Amygdala (tissue), 56 donors: ENCODE data around the gene WDFY4.

Source experiments
- DNase-seq, 56 donors: peaks; one replicate each; lab custom pipeline; 2025; lab: John Stamatoyannopoulos, UW

WDFY4 gene

DNA sequence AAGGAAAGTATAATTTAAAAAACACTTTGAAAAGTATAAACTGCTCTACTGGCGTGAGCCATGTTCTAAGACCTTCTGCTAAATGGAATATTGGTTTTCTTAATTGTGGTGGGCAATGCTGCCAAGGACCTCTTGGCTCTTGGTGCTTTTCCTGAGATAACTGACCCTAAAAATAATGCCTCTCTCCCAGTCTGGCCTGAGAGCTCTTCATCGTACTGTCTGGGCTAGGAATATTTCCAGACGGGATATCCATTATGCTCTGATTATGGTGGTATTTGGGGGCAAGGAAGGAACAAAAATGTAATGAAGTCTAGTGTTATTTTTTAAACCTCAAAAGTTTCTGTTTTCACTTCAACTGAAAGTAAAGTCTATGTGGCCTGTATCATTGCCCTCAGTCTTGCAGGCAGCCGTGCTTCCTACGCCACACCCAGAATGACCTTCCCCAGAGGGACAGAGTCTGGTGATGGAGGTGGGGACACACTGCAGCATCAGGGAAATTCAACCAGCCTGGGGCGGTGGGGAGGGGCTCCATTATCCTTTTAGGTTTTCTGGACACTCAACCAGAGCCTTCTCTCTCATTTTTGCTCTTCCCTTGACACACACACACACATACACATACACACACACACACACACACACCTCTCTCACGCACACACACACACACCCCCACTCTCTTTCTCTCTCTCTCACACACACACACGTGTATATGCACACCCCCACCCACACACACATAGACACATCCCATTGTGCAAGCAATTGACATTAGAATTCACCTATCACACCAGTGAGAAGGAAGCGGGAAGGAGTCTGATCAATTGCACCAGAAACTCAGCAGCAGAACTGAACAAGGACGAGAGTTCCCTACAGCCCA is 155.4 kb downstream of the WDFY4 start:
- no peak for DNase-seq

DNA sequence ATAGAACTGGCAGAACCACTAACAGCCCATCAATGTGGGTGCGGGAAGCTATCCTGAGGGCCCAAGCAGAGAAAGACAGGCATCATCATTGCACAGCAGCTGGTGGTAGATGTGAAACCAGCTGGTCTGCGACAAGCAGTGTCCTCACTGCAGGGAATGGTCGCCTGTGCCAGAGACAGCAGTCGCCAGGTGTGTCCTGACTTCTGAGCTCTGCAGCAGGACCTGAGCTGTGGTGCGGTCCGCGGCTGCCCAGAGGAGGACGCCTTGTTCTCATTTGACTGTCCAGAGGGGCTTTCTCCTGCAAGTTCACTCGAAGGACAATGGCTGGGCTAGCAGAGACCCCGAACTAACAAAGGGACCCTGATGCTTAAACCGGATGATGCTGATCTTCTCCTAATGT is 157.6 kb downstream of the WDFY4 start:
- no peak for DNase-seq

DNA sequence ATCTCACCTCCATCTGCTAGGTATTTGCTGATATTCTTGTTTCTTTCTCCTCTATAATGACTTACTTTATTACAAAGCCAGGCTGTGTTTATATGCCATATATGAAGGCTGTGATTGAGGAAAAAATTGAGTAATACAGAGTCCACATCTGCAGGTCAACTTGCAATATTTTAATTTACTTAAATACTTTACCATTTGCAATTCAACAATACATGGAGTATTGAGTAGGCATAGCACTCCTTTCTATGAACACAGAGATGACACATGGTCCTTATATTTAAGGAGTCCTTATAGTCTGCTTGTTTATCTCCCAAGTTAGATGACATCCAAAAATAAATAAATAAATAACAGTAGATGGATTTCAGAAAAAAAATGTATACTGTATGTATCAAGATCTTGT is 158.5 kb downstream of the WDFY4 start:
- no peak for DNase-seq

DNA sequence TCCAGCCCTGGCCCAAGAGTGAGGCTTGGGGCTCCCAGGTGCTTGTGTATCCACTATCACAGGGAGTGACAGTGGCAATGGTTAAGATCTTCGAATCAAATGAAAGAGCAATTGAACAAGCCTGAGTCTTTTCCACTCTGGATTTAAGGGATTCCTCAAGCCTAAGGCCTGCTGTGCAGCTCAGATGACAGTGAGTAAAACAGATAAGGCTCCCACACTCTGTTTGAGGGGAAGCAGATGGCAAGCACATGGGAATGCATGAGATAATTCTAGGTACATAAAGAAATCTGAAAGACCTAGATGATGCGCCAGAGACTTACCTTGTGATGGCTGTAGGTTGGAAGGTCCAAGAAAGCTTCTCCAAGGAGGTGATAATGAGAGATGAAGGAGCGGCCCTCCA is 159.9 kb downstream of the WDFY4 start:
- DNase-seq: no peak

GRCh38 chr10:48845512-48845911 is 160.8 kb downstream of the WDFY4 start:
- no peak for DNase-seq

GRCh38 chr10:48847691-48848090 is 163.0 kb downstream of the WDFY4 start:
- no peak for DNase-seq

- DNase-seq: no peak
These were observed 172.2 kb downstream of the WDFY4 start for GRCh38 chr10:48856855-48857254.

DNA sequence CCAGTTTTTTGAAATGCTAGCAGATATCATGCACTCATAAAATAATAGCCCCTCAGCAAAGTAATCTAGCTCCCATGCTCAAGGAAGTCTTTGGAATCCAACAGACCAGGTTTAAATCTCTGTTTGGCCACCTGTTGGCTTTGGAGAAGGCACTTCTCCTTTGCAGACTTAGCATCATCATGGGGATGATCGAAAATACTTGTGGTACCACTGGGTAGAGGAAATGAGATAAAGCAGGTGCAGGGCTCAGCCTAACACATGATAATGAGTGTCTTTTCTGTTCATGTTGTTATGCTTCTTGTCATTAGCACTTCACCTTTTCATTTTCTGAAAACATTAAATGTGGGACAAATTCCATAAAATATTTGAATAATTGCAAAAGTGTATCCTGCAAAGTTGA is 187.6 kb downstream of the WDFY4 start:
- DNase-seq: no peak

DNA sequence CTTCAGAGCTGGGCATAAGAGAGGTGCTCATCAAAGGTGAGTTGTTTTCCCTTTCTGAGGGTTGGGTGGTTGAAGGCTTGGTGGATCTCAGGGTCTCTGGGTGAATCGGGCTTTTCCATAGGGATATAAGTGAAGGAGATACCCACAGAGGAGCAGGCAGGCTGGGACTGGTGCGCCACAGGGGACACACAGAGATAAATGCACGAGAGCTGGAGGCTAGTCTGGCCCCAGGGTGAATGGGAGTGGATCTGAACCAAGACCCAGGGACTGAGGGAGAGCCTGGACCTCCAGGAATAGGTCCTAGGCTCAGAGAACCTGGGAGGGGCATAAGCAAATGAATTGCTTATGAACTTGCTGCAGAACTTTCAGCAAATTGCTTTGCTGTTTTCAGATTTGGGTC is 193.4 kb downstream of the WDFY4 start:
- no peak for DNase-seq

GRCh38 chr10:48879451-48879850 is 194.8 kb downstream of the WDFY4 start:
- no peak for DNase-seq

DNA sequence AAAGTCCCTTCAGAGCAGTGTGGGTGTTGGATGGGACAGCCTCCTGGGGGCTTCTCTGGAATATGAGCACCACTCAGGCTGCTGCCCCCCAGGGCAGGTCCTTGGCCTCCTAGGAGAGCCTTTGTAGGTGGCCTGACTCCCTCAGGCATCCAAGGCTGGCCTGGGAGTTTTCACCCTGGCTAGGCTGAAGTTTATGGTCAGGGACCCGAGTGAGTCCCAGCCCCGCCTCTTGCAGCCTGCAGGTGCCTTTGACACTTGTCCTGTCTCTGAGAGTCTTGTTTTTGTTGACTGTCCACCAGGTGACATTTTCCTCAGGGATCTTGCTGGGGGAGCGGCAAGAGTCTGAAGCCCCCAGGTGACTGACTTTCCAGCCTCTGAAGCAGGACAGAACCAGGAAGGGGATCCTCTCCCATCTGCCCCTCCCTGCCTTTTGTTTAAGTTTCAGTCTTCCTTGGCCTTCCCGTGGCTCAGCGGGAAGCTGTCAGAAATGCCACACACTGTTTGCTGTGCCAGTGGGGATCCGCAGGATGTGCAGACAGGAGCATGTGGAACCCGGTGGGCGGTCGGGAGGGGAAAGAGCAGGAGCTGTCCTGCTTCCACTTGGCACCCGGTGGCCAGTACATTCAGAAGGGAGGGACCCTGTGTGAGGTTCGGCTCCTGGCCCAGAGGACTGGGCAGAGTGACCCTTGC is 195.5 kb downstream of the WDFY4 start:
- no peak for DNase-seq

- DNase-seq: no peak
These were observed 197.3 kb downstream of the WDFY4 start for GRCh38 chr10:48881937-48882336.

- DNase-seq: no peak
These were observed 198.2 kb downstream of the WDFY4 start for GRCh38 chr10:48882881-48883280.

DNA sequence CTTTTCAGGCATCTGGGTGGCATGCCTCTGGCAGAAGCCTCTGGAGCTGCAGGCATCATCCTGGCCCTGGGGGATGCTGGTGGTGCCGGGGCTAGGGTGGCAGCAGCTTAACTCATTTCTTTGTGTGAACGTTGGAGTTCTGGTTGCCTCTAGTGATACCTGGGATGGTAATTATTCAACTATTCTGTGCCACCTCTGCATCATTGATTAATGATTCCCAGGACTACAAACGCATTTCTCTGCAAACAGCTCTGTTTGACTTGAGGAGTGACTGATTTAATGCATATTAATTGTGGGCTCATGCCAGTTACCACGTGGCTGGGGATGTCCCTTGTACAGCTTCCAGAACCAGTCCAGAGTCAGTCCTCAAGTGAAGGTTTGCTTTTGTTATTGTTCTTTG is 199.0 kb downstream of the WDFY4 start:
- DNase-seq: no peak

GRCh38 chr10:48884179-48885045 is 199.7 kb downstream of the WDFY4 start:
- DNase-seq: no peak

- peak in 2 of 56 donors; percentile 19 to 23 for DNase-seq
These were observed 200.7 kb downstream of the WDFY4 start for GRCh38 chr10:48885376-48885775.

DNA sequence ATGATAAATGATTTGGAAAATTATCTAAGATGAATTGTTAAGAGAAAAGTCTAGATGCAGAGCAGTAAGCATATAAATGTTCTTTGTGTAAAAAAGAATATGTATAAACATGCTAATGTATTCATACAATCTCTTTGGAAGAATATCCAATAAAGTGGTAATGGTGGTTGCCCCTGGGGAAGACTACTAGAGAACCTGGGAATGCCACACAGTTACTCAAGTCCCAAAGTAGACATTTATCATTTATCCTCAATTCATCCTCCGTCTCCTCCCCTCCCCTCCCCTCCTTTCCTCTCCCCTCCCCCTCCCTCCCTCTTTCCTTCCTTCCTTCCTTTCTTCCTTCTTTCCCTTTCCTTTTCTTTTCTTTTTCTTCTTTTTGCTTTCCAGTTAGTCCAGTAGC is 203.3 kb downstream of the WDFY4 start:
- DNase-seq: no peak

GRCh38 chr10:48890888-48891850 is 206.5 kb downstream of the WDFY4 start:
- no peak for DNase-seq

DNA sequence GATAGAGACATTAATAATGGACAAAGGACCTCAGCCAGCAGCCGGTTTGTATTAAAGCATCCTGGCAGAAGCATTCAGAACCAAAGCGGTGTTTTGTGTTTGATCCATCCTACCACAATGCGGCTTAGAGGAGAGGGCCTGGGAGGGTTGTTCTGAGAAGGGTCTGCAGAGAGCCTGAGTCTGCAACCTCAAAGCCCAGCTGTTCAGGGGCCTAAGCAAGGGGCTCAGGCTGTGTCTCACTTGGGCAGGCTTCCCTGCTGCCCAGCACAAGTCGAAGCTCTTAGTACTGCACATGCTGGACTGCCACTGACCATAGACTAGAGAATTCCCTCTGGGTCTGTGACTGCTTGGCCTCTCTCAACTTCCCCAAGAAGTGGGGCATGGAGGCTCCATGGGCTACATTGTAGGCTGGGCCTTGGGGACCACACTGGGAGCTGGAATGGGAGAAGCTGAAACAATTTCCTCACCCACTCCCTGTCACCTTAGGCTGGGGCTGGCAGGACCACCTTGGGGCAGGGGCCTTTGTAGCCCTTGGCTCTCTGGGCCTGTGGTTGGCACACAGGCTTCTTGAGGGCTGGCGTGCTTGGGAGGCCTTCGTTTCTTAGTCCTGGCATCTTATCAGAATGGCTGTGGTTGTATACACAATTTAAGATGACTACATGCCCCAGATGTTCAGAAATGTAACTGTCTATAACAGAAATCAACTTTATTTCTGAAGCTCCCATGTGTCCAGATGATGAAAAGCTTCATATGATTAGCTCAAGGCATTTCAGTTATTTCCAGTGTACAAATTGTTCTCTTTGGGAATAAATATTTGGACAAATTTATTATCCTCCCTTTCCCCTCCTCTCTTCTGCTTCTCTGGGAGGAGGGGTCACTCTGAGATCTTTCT is 210.5 kb downstream of the WDFY4 start:
- DNase-seq: no peak
